Mesenchymal stem cell (in vitro differentiated cells and primary cell): Measurements from ENCODE around the gene PINK1.

Source experiments
- DNase-seq: peaks from one replicate; pipeline ENCODE4 v3.0.0-alpha.2; 2013
- H2AFZ ChIP-seq: one replicate; pipeline ENCODE4 v1.6.1; 2013; ENCODE audit warnings: low read depth, mild to moderate bottlenecking, control low read depth, inconsistent platforms, low read length, moderate library complexity
- H2AK5ac ChIP-seq: 2 replicates; pipeline ENCODE4 v1.6.1; 2013; ENCODE audit warnings: low read length, moderate library complexity, mild to moderate bottlenecking, inconsistent platforms; ENCODE audit not compliant: severe bottlenecking
- H2BK120ac ChIP-seq: one replicate; pipeline ENCODE4 v1.6.1; 2013; ENCODE audit warnings: low read depth, mild to moderate bottlenecking, inconsistent platforms, low read length, moderate library complexity
- H2BK12ac ChIP-seq, 2 experiments: one replicate each; pipeline ENCODE4 v1.6.1; 2013; ENCODE audit warnings: inconsistent platforms in 2 of 2, low read length in 2 of 2, mild to moderate bottlenecking in 2 of 2, moderate library complexity in 2 of 2, control low read depth in 1 of 2
- H2BK15ac ChIP-seq: one replicate; pipeline ENCODE4 v1.6.1; 2013; ENCODE audit warnings: mild to moderate bottlenecking, low read depth, inconsistent platforms; ENCODE audit not compliant: poor library complexity, severe bottlenecking
- H2BK5ac ChIP-seq: 2 replicates; pipeline ENCODE4 v1.6.1; 2013; ENCODE audit warnings: low read depth, mild to moderate bottlenecking, low read length, control low read depth, inconsistent platforms; ENCODE audit not compliant: poor library complexity, severe bottlenecking
- H3K14ac ChIP-seq, 2 experiments: one replicate each; pipeline ENCODE4 v1.6.1; 2013; ENCODE audit warnings: inconsistent platforms in 2 of 2, low read length in 2 of 2, control low read depth in 1 of 2, mild to moderate bottlenecking in 1 of 2, moderate library complexity in 1 of 2
- H3K18ac ChIP-seq, 2 experiments: one replicate each; pipeline ENCODE4 v1.6.1; 2013; ENCODE audit warnings: inconsistent platforms in 2 of 2, low read length in 2 of 2, control low read depth in 1 of 2, low read depth in 1 of 2, mild to moderate bottlenecking in 1 of 2
- H3K23ac ChIP-seq, 2 experiments: one replicate each; pipeline ENCODE4 v1.6.1; 2013; ENCODE audit warnings: inconsistent platforms in 2 of 2, low read length in 2 of 2, mild to moderate bottlenecking in 2 of 2, moderate library complexity in 2 of 2, control low read depth in 1 of 2
- H3K27ac ChIP-seq: 2 replicates; pipeline ENCODE4 v1.5.1; 2013; ENCODE audit warnings: mild to moderate bottlenecking, moderate library complexity, low read length, control low read depth, inconsistent platforms; ENCODE audit not compliant: poor library complexity, severe bottlenecking
- H3K27me3 ChIP-seq, 2 experiments: 2 replicates each; pipeline versions ENCODE4 v1.6.1 to v1.7.0; 2013; ENCODE audit warnings: low read length in 2 of 2, mild to moderate bottlenecking in 2 of 2, moderate library complexity in 2 of 2, control low read depth in 1 of 2, inconsistent platforms in 1 of 2; ENCODE audit not compliant: control insufficient read depth in 1 of 2, insufficient read depth in 1 of 2
- H3K36me3 ChIP-seq, 2 experiments: 2 replicates each; pipeline versions ENCODE4 v1.6.1 to v1.7.0; 2013; ENCODE audit warnings: low read length in 2 of 2, control low read depth in 1 of 2, inconsistent platforms in 1 of 2, low read depth in 1 of 2, mild to moderate bottlenecking in 1 of 2; ENCODE audit not compliant: insufficient read depth in 2 of 2, control insufficient read depth in 1 of 2
- H3K4ac ChIP-seq, 2 experiments: one replicate each; pipeline ENCODE4 v1.6.1; 2013; ENCODE audit warnings: inconsistent platforms in 2 of 2, low read length in 2 of 2, mild to moderate bottlenecking in 2 of 2, moderate library complexity in 2 of 2, control low read depth in 1 of 2, low read depth in 1 of 2
- H3K4me1 ChIP-seq: 2 replicates; pipeline ENCODE4 v1.6.1; 2013; ENCODE audit warnings: low read depth, low read length, control low read depth; ENCODE audit not compliant: control insufficient read depth, insufficient read depth
- H3K4me2 ChIP-seq: 2 replicates; pipeline ENCODE4 v1.6.1; 2013; ENCODE audit warnings: low read length, mild to moderate bottlenecking, inconsistent platforms; ENCODE audit not compliant: poor library complexity, severe bottlenecking
- H3K4me3 ChIP-seq, 2 experiments: 2 replicates each; pipeline versions ENCODE4 v1.5.1 to v1.7.0; 2013; ENCODE audit warnings: low read length in 2 of 2, mild to moderate bottlenecking in 2 of 2, control low read depth in 1 of 2, low read depth in 1 of 2; ENCODE audit not compliant: insufficient read depth in 1 of 2
- H3K79me1 ChIP-seq: replicated peaks from 2 replicates; pipeline ENCODE4 v1.6.1; 2013; ENCODE audit warnings: mild to moderate bottlenecking, control low read depth, low read length, inconsistent platforms; ENCODE audit not compliant: poor library complexity, severe bottlenecking
- H3K9ac ChIP-seq: 2 replicates; pipeline ENCODE4 v1.7.0; 2013; ENCODE audit warnings: mild to moderate bottlenecking, low read length, moderate library complexity
- H3K9me3 ChIP-seq: 2 replicates; pipeline ENCODE4 v1.7.0; 2013; ENCODE audit warnings: mild to moderate bottlenecking, low read length; ENCODE audit not compliant: control insufficient read depth
- H4K8ac ChIP-seq: one replicate; pipeline ENCODE4 v1.6.1; 2013; ENCODE audit warnings: inconsistent platforms, mild to moderate bottlenecking, low read length, moderate library complexity
- H4K91ac ChIP-seq: one replicate; pipeline ENCODE4 v1.6.1; 2013; ENCODE audit warnings: mild to moderate bottlenecking, low read length, inconsistent platforms
- WGBS: methylation state at CpG from one replicate; pipeline ENCODE4 v1.1.7; 2013; ENCODE audit warnings: mixed read lengths; 5-methylcytosine and 5-hydroxymethylcytosine counted together

PINK1 gene

DNA sequence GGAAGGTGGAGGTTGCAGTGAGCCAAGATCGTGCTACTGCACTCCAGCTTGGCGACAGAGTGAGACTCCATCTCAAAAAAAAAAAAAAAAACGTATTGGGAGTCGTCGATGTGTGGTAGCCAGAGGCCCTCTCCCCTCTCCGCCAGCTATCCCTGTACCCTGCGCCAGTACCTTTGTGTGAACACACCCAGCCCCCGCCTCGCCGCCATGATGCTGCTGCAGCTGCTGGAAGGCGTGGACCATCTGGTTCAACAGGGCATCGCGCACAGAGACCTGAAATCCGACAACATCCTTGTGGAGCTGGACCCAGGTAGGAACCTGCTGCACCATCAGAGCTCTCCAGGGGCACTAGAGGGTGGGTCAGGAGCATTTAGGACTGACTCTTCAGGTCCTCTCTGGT, 12.2 kb downstream of the PINK1 start:
- no peaks in the 10 kb centered on the region for H3K9me3 ChIP-seq

DNA sequence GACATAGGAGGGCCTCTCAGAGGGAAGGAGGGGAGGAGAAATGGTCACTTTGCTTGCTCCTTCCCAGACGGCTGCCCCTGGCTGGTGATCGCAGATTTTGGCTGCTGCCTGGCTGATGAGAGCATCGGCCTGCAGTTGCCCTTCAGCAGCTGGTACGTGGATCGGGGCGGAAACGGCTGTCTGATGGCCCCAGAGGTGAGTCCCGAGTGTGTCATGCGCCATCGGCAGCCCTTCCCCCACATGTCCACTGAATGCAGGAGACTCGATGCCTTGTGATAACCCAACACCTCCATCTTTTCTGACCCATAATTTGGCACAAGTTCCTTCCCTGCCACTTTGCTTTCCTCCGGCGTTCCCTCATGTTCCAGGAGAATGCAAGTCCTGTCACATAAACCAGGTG, 15.2 kb downstream of the PINK1 start:
- WGBS: 93% methylated on average over 13 of the region's 13 CpGs
- H3K14ac ChIP-seq: no peak overlapping the region
- no peak overlapping the region for H3K4me3 ChIP-seq

More for the DNA sequence above, 12.2 kb downstream of the PINK1 start:
- peaks cover 1% of the 10 kb centered on the region for H3K4me1 ChIP-seq
- no peak overlapping the region for H2BK5ac ChIP-seq
- no peak overlapping the region for H3K14ac ChIP-seq
- peaks cover 71 to 86% of the 10 kb centered on the region in 2 experiments for H3K36me3 ChIP-seq
- H2AK5ac ChIP-seq: no peak overlapping the region
- no peak overlapping the region for H2AFZ ChIP-seq
- H3K4ac ChIP-seq: no peak overlapping the region
- H3K4me2 ChIP-seq: no peak overlapping the region
- H3K23ac ChIP-seq: no peak overlapping the region
- WGBS: 88% methylated on average over 14 of the region's 14 CpGs
- H3K27me3 ChIP-seq: no peaks in the 10 kb centered on the region
- H2BK12ac ChIP-seq: no peak overlapping the region
- H4K91ac ChIP-seq: no peak overlapping the region
- no peak overlapping the region for H4K8ac ChIP-seq
- H3K9ac ChIP-seq: no peak overlapping the region
- H2BK15ac ChIP-seq: no peak overlapping the region
- DNase-seq: no peak
- H3K79me1 ChIP-seq: peaks cover 10% of the 10 kb centered on the region
- no peak overlapping the region for H2BK120ac ChIP-seq
- H3K27ac ChIP-seq: no peak overlapping the region
- no peak overlapping the region for H3K18ac ChIP-seq
- no peak overlapping the region for H3K4me3 ChIP-seq

DNA sequence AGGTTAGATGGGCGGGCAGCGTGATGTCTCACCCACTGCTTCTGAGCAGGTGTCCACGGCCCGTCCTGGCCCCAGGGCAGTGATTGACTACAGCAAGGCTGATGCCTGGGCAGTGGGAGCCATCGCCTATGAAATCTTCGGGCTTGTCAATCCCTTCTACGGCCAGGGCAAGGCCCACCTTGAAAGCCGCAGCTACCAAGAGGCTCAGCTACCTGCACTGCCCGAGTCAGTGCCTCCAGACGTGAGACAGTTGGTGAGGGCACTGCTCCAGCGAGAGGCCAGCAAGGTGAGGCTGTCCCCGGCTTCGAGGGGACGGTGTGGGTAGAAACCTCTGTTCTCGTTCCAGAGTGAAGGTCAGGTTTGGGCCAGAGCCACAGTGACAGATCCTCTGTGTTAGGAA, 15.7 kb downstream of the PINK1 start:
- Histone ChIP-seq H3K27me3 (no peaks in the 10 kb centered on the region), H3K36me3 (peaks cover 73 to 86% of the 10 kb centered on the region in 2 experiments), H3K79me1 (peaks cover 8% of the 10 kb centered on the region), H3K4me1 (no peaks in the 10 kb centered on the region), H4K8ac (no peak overlapping the region), H2BK12ac (no peak overlapping the region), H3K9me3 (no peaks in the 10 kb centered on the region), H2BK15ac (no peak overlapping the region), H3K27ac (no peak overlapping the region), H2AFZ (no peak overlapping the region), H4K91ac (no peak overlapping the region), H2BK5ac (no peak overlapping the region), H3K4me2 (no peak overlapping the region), H3K14ac (no peak overlapping the region), H2BK120ac (no peak overlapping the region), H3K4me3 (no peak overlapping the region), H3K9ac (no peak overlapping the region), H3K4ac (no peak overlapping the region), H3K23ac (no peak overlapping the region), H2AK5ac (no peak overlapping the region), H3K18ac (no peak overlapping the region)
- DNase-seq: no peak
- 98% methylated on average over 15 of the region's 15 CpGs for WGBS

More for the DNA sequence above, 15.2 kb downstream of the PINK1 start:
- Histone ChIP-seq H3K18ac (no peak overlapping the region), H2BK12ac (no peak overlapping the region), H2BK15ac (no peak overlapping the region), H2BK5ac (no peak overlapping the region), H3K27me3 (no peaks in the 10 kb centered on the region), H2BK120ac (no peak overlapping the region), H3K79me1 (peaks cover 4% of the 10 kb centered on the region), H3K36me3 (peaks cover 71 to 86% of the 10 kb centered on the region in 2 experiments), H3K4me2 (no peak overlapping the region), H3K23ac (no peak overlapping the region), H3K27ac (no peak overlapping the region), H2AFZ (no peak overlapping the region), H3K4ac (no peak overlapping the region), H3K4me1 (no peaks in the 10 kb centered on the region), H4K91ac (no peak overlapping the region), H2AK5ac (no peak overlapping the region), H4K8ac (no peak overlapping the region), H3K9ac (no peak overlapping the region), H3K9me3 (no peaks in the 10 kb centered on the region)
- no peak for DNase-seq

DNA sequence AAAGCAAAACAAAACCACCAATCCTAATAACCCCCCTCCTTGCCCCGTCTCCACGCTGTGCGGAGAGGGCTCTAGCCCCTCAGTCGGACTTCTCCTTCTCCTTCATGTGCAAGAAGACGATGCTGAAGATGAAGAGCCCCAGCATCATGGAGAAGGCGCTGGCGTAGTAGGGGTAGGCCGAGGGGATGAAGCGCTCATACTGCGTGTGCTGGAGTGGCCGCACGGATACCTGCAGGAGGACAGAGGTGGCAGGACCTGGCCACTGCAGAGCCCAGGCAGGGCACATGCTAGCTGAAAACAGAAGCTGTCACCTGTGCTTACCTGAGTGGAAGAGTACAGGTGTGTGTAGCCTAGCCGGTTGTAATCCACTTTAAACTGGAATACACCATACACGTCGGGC, 19.0 kb downstream of the PINK1 start:
- Histone ChIP-seq H3K36me3 (peaks cover 85 to 95% of the 10 kb centered on the region in 2 experiments), H3K23ac (no peak overlapping the region), H3K79me1 (peaks cover 20% of the 10 kb centered on the region), H4K91ac (no peak overlapping the region), H3K18ac (no peak overlapping the region), H3K27ac (no peak overlapping the region), H4K8ac (no peak overlapping the region), H2BK15ac (no peak overlapping the region), H3K14ac (no peak overlapping the region), H2BK12ac (no peak overlapping the region), H2BK120ac (no peak overlapping the region), H3K9me3 (no peaks in the 10 kb centered on the region), H2AK5ac (no peak overlapping the region), H3K9ac (no peak overlapping the region), H2BK5ac (no peak overlapping the region), H3K27me3 (no peaks in the 10 kb centered on the region), H3K4me1 (peaks cover 2% of the 10 kb centered on the region), H3K4me3 (no peak overlapping the region), H2AFZ (no peak overlapping the region), H3K4ac (no peak overlapping the region), H3K4me2 (no peak overlapping the region)
- no peak for DNase-seq
- WGBS: 96% methylated on average over 15 of the region's 15 CpGs
